ENCODE results near the gene CCDC175. TPM values are rescaled to one million over a fixed set of nuclear protein-coding genes. Genes with fewer than 3 reads are reported as not detected.

The CCDC175 gene
- not detected in 2 replicates for total RNA-seq

DNA sequence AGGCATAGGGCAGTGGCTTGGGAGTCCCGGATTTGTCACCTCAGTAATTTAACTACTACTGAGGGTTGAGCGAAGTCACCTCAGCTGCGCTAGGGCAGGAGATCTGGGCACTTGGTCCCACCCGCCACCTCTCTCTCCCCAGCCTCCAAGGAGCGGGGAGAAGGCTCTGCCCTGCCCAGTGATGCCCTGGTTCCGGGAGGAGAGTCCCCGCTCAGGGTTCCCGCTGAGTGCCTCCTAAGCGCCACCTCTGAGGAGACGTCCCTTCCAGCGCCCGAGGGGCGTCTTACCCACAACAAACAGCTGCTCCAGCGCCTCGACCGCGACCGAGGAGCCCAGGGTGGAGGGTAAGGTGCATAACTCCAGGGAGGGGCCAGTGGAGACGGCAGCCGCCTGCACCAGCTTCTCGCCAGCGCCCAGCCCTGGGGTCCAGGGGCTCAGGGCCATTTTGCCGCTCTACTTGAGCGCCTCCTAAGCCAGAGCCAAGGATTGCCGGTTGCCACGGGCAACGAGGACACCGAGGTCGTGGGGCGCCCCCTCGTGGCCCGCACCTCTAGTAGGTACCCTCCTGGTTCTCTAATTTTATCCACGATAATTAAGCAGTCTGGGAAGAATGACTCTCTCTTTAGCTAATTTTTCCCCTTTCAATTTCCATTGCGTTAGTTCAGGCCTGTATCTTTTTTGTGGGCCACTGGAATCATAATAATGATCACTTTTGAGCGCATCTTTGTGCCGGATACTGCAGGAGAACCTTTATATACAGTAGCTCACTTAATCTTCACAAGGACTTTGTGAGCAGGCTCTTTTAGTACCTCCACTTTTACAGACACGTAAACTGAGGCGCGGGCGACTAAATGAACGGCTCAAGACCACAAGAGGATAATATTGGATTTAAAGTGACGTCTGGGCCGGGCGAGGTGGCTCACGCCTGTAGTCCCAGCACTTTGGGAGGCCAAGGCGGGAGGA lies at the start of gene CCDC175:
Gene CCDC175 (minus strand): TSS at position 481 of the 963 bp plus-strand sequence. CDS start 37 bp downstream, at position 444.
- Mint-ChIP-seq H3K27me3 (ENCODE audit: insufficient read depth) (peaks cover 27% of the 10 kb centered on the region), H3K4me1 (ENCODE audit: low read depth) (peaks cover 13% of the 10 kb centered on the region), H3K4me3 (peak within 1 kb of the TSS; percentile 76), H3K27ac (no peak within 1 kb of the TSS), H3K9me3 (no peaks in the 10 kb centered on the region), H3K36me3 (ENCODE audit: low read depth) (no peaks in the 10 kb centered on the region)
- DNase-seq (ENCODE audit: low spot score) = peak; percentile 66
- intact Hi-C loops (cut with micrococcal nuclease) = loop anchor here (1.0 to 2.0 kb wide), 6 partner anchors 69 to 1076 kb away; partner anchors contain the start of genes DAAM1, JKAMP and L3HYPDH

DNA sequence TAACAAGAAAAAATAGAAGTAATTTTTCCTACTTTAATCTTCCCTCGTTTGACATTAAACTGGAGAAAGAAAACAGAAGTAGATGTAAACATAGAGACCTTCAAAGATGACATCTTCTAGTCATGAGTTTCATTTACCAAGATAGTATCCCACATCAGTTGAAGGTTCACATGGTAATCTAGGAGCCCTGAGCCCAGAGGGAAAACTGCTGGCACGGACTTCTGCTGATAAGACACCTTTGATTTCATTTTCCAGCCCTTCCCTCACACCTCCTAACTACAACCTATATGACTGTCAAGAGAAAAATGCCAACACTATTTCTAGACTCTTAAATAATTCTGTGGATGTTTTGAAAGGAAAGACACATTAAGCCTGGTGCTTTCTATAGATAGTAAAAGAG lies 46.0 kb upstream of the CCDC175 start:
- Mint-ChIP-seq H3K36me3 (ENCODE audit: low read depth) (no peaks in the 10 kb centered on the region), H3K27me3 (ENCODE audit: insufficient read depth) (peaks cover 11% of the 10 kb centered on the region), H3K4me3 (no peak overlapping the region), H3K9me3 (no peaks in the 10 kb centered on the region), H3K4me1 (ENCODE audit: low read depth) (no peaks in the 10 kb centered on the region), H3K27ac (no peak overlapping the region)
- no peak for DNase-seq (ENCODE audit: low spot score)
- intact Hi-C loops (cut with micrococcal nuclease) = no loop called here

DNA sequence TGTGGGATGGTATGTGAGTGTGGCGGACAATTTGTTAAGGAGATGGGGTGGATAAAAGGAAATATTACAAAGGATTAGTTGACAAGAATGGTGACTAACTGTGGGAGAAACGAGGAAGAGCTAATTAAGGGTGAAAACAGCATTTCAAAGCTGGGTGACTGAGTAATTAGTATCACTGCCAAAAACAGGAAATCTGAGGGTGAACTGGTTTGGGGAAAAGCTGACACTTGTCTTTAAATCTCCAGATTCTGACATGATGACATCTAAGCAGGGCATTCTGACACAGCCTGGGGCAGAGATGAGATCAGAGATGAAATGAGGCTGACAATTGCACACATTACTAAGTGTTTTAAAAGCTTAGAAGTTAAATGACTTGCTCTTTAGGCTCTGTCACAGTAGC lies 42.4 kb upstream of the CCDC175 start:
- Mint-ChIP-seq H3K9me3 (no peaks in the 10 kb centered on the region), H3K27me3 (ENCODE audit: insufficient read depth) (peaks cover 6% of the 10 kb centered on the region), H3K36me3 (ENCODE audit: low read depth) (no peaks in the 10 kb centered on the region), H3K4me3 (no peak overlapping the region), H3K27ac (no peak overlapping the region), H3K4me1 (ENCODE audit: low read depth) (no peaks in the 10 kb centered on the region)
- DNase-seq (ENCODE audit: low spot score) = no peak
- intact Hi-C loops (cut with micrococcal nuclease) = no loop called here

DNA sequence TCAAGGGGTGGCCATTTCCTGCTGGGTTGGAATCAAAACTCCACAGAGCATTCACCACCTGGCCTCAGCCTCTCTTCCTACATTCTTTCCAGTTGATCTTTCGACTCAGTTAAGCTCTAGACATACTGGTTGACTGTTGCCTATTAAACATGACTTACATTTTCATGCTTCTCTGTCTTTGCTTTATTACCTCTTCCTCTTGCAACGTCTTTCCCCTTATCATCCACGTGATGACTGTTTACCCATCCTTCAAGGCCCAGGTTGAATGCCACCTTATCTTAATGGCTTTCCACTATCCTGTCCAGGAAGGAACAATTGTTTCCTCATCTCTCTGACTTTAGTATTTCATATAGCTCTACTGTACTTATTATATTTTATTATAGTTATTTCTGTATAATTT lies 24.4 kb upstream of the CCDC175 start:
- no peak for DNase-seq (ENCODE audit: low spot score)
- no peak overlapping the region for H3K4me3 Mint-ChIP-seq
- intact Hi-C loops (cut with micrococcal nuclease) = no loop called here
- H3K9me3 Mint-ChIP-seq = no peaks in the 10 kb centered on the region
- H3K27ac Mint-ChIP-seq = no peak overlapping the region
- H3K27me3 Mint-ChIP-seq (ENCODE audit: insufficient read depth) = no peaks in the 10 kb centered on the region
- H3K36me3 Mint-ChIP-seq (ENCODE audit: low read depth) = no peaks in the 10 kb centered on the region
- no peaks in the 10 kb centered on the region for H3K4me1 Mint-ChIP-seq (ENCODE audit: low read depth)

DNA sequence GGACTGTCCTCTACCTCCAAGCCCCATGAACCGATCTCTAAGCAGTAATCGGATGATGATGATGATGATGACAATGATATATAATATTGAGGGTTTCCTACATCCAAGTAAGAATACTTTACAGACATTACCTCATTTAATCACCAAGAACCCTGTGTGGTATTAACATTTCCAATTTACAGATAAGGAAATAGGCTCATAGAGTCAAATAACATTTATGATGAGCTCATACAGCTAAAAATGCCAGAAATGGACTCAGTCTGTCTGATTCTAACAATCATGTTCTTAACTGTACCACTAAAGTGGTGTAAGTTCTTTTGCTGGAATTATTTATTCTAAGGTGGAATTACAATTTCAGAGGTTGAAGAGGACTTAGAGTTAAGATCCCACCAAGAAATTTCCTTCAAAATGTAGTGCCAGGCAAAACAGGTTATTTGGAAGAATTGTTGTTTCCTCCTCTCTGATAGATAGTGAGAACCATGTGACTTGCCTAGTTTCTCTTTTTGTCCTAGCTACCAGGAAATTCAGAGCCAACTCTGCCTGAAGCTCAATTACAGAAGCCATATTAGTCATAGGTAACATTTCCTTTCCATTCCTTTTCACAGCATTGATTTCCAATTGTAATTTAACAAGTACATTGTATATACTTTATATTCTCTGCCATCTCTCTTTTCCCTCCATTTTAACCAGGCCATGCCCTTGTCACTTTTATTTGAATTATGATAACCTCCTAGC lies 23.8 kb upstream of the CCDC175 start:
- Mint-ChIP-seq H3K4me3 (no peak overlapping the region), H3K36me3 (ENCODE audit: low read depth) (no peaks in the 10 kb centered on the region), H3K4me1 (ENCODE audit: low read depth) (no peaks in the 10 kb centered on the region), H3K27ac (no peak overlapping the region), H3K27me3 (ENCODE audit: insufficient read depth) (no peaks in the 10 kb centered on the region), H3K9me3 (no peaks in the 10 kb centered on the region)
- DNase-seq (ENCODE audit: low spot score) = no peak
- intact Hi-C loops (cut with micrococcal nuclease) = no loop called here

DNA sequence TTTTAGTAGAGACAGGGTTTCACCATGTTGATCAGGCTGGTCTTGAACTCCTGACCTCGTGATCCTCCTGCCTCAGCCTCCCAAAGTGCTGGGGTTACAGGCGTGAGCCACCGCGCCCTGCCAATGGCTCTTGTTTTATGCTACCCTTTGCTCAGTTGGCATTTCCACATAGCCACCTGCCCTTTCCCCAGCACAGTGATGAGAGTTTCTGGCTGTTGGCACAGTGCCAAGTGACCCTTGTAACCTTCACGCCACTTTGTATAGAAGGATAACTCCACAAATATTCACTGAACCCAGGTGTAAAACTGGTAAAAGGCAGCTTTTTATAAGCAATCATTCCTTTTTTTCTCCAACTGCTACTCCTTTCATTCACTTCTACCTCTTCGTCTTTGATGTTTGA lies 18.5 kb upstream of the CCDC175 start:
- H3K36me3 Mint-ChIP-seq (ENCODE audit: low read depth) = no peaks in the 10 kb centered on the region
- no peak for DNase-seq (ENCODE audit: low spot score)
- intact Hi-C loops (cut with micrococcal nuclease) = no loop called here
- no peak overlapping the region for H3K27ac Mint-ChIP-seq
- H3K4me3 Mint-ChIP-seq = no peak overlapping the region
- no peaks in the 10 kb centered on the region for H3K9me3 Mint-ChIP-seq
- H3K4me1 Mint-ChIP-seq (ENCODE audit: low read depth) = no peaks in the 10 kb centered on the region
- H3K27me3 Mint-ChIP-seq (ENCODE audit: insufficient read depth) = no peaks in the 10 kb centered on the region

DNA sequence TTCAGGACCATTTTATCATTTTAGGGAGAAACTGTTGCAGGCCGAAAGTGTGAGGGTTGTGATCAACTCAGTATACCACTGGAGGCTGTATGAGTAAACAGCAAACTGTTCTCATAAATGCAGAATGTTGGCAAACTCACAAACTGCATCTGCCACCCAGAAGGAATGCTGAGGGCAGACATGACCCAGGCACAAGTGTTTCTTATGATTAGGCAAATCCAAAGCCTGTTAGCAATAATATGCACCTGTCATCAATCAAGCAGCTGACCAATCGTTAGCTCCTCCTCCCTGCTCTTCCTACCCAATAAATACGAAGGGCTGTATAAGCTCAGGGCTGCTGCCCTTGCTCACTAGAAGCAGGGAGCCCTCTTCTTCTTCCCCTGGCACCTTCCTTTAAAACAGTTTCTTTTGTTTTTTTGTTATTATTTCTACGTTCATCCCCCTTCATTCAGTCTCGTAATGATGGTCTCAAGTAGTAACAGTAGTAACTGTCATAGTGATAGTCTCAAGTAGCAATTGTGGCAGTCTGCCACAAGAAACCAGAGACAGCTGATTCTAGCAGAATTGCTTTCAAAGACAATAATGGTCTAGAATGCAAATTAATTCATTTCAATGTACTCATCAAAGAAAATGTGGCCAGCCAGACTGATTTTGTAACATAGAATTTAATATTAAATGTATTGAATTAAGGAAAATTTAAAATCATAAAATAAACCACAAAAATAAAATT lies 15.2 kb upstream of the CCDC175 start:
- Mint-ChIP-seq H3K27ac (no peak overlapping the region), H3K27me3 (ENCODE audit: insufficient read depth) (no peaks in the 10 kb centered on the region), H3K9me3 (no peaks in the 10 kb centered on the region), H3K4me1 (ENCODE audit: low read depth) (no peaks in the 10 kb centered on the region), H3K4me3 (no peak overlapping the region), H3K36me3 (ENCODE audit: low read depth) (no peaks in the 10 kb centered on the region)
- no peak for DNase-seq (ENCODE audit: low spot score)
- intact Hi-C loops (cut with micrococcal nuclease) = no loop called here

DNA sequence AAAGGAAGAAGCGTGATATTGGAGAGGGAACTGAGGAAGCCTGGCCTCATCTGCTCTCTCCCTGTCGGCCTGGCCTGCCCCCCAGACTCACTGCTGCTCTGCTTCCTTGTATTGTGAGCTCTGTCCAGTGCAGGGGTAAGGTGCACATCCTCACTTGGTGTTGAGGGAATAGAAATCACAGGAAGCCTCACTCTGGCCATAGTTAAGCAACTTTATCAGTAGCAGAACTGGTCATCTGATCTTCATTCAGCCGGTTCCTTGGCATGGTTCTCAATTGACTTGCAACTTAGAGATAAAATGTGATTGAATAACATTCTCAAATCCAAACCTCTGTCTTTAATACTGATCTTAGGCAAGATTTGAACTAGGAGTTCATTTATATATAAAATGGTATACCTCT lies 11.5 kb upstream of the CCDC175 start:
- peaks cover 9% of the 10 kb centered on the region for H3K4me1 Mint-ChIP-seq (ENCODE audit: low read depth)
- H3K27me3 Mint-ChIP-seq (ENCODE audit: insufficient read depth) = no peaks in the 10 kb centered on the region

DNA sequence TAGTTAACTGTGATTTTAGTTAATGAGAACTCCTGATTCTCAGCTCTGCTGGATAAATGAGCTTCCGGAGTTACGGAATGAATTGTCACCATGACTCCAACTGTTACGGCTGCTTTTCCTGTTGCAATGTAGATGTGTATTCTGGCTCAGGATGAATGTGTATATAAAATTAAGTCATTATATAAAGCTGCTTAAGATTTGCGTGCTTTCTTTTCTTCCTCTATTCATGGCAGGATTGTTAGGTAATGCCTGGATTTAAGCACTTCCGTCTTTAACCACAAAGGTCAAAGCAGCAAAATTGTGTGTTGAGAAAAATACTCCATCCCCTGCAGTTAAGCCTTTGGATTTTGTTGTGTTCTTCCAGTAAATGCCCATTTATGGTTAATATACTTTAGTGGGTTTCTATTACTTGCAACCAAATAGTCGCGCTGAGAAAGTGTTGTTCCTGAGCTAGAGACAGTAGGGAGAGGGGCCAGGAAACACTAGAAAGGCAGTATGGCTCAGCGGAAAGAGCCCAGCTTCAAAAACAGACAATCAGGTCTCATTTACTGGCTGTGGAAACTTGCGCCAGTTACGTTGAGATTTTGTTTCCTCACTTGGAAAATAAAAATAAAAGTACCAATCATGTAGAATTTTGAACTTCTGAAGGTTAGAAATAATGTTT lies 9.4 kb upstream of the CCDC175 start:
- intact Hi-C loops (cut with micrococcal nuclease) = no loop called here
- peak overlapping the region; percentile 65 for H3K4me3 Mint-ChIP-seq
- no peaks in the 10 kb centered on the region for H3K36me3 Mint-ChIP-seq (ENCODE audit: low read depth)
- H3K9me3 Mint-ChIP-seq = no peaks in the 10 kb centered on the region
- no peak for DNase-seq (ENCODE audit: low spot score)
- no peak overlapping the region for H3K27ac Mint-ChIP-seq
- peaks cover 9% of the 10 kb centered on the region for H3K4me1 Mint-ChIP-seq (ENCODE audit: low read depth)
- H3K27me3 Mint-ChIP-seq (ENCODE audit: insufficient read depth) = no peaks in the 10 kb centered on the region

More for the DNA sequence above, 11.5 kb upstream of the CCDC175 start:
- Mint-ChIP-seq H3K4me3 (no peak overlapping the region), H3K27ac (no peak overlapping the region), H3K36me3 (ENCODE audit: low read depth) (no peaks in the 10 kb centered on the region), H3K9me3 (no peaks in the 10 kb centered on the region)
- DNase-seq (ENCODE audit: low spot score) = no peak
- intact Hi-C loops (cut with micrococcal nuclease) = no loop called here

DNA sequence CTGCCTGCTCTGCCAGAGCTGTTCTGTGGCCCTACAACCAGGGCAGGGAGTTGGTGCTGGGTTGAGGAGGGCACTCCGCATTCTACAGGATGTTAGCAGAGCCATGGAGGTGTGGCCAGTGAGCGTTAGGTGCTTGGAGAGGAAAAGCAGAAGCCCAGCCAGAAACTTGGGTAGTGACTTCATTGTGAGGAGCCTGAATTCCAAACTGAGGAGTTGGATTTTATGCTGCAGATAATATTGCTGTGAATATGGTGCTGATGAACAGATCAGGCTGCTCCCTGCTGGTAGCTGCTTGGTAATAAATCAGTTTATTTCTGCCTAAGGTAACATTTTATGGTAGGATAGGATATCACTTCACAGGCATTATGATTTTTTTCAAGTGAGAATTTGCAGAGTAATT lies 7.1 kb upstream of the CCDC175 start:
- intact Hi-C loops (cut with micrococcal nuclease) = no loop called here
- no peaks in the 10 kb centered on the region for H3K9me3 Mint-ChIP-seq

DNA sequence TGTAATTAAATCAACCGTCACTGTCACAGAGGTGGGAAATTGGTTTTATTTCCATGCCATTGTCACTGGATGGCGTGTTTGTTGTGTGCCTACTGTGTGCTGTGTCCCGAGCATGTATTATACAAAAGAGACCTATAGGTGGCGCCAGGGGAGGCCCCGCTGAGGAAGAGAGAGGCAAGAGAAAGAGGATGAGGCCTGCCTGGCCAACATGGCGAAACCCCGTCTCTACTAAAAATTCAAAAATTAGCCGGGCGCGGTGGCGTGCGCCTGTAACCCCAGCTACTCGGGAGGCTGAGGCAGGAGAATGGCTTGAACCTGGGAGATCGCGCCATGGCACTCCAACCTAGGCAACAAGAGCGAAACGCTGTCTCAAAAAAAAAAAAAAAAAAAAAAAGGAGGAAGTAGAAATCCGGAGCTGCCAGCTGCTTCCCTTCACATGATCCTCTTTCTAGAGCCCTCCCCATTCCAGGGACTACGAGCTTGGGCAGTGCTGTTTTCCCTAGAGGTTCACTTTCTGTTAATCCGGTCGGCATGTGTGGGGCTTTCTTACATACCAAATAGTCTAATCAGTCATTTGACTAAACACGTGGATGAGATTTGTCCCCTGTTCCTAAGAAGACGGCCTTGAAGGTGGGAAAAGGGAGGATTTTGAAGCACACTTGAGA lies 6.4 kb upstream of the CCDC175 start:
- Mint-ChIP-seq H3K9me3 (no peaks in the 10 kb centered on the region), H3K4me1 (ENCODE audit: low read depth) (peaks cover 9% of the 10 kb centered on the region), H3K27me3 (ENCODE audit: insufficient read depth) (peaks cover 3% of the 10 kb centered on the region), H3K4me3 (no peak overlapping the region), H3K36me3 (ENCODE audit: low read depth) (no peaks in the 10 kb centered on the region), H3K27ac (no peak overlapping the region)
- intact Hi-C loops (cut with micrococcal nuclease) = no loop called here
- DNase-seq (ENCODE audit: low spot score) = no peak

More for the DNA sequence above, 7.1 kb upstream of the CCDC175 start:
- H3K4me3 Mint-ChIP-seq = no peak overlapping the region
- DNase-seq (ENCODE audit: low spot score) = no peak
- peaks cover 9% of the 10 kb centered on the region for H3K4me1 Mint-ChIP-seq (ENCODE audit: low read depth)
- H3K36me3 Mint-ChIP-seq (ENCODE audit: low read depth) = no peaks in the 10 kb centered on the region
- no peak overlapping the region for H3K27ac Mint-ChIP-seq
- no peaks in the 10 kb centered on the region for H3K27me3 Mint-ChIP-seq (ENCODE audit: insufficient read depth)

DNA sequence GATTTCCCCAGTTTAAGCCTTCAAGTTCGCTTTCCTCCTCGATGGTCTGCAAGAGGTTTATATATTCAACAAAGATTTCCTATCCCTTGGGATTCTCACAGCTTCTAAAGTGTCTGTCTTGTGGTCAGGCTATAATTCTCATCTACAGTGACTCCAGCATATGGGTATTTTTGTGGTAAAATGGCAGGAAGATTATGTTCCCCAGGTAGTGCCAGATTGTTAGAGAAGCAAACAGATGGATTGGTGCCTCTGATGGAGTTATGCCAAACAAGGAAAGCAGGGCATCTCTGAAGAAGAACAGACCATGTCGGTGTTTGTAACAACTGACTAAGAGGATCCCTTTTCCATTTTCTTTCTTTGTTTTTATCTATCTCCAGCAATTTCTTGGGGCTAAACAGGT lies 5.5 kb upstream of the CCDC175 start:
- Mint-ChIP-seq H3K27me3 (ENCODE audit: insufficient read depth) (peaks cover 3% of the 10 kb centered on the region), H3K27ac (no peak overlapping the region), H3K9me3 (no peaks in the 10 kb centered on the region), H3K36me3 (ENCODE audit: low read depth) (no peaks in the 10 kb centered on the region), H3K4me3 (no peak overlapping the region), H3K4me1 (ENCODE audit: low read depth) (peaks cover 9% of the 10 kb centered on the region)
- DNase-seq (ENCODE audit: low spot score) = no peak
- intact Hi-C loops (cut with micrococcal nuclease) = no loop called here

Measured in activated T-helper 1 cell treated with anti-CD3 and anti-CD28 coated beads, Interleukin-12 subunit alpha, Interleukin-12 subunit beta, Interleukin-2, Interleukin-4 antibody, amounts not matched to agents 30 ng/mL and 10 ng/mL and 1 ng/mL, durations not matched to agents 14 hours and 24 hours and 36 hours (primary cell).